Gastrocnemius medialis (tissue), 4 donors: ENCODE results near the gene XPA.

Source experiments
- CTCF ChIP-seq, 5 experiments: fragments of 450-650 bp in 3 of 5; fragments of 200-600 bp in 2 of 5; sonication (generic) in 2 of 5; IDR thresholded peaks in 4 of 5; conservative IDR thresholded peaks in 1 of 5; 1 replicate in 4 of 5; 2 replicates in 1 of 5; pipeline ENCODE4 v1.5.1; 2016 to 2019; ENCODE audit warnings: antibody characterized with exemption in 5 of 5, mild to moderate bottlenecking in 3 of 5, moderate library complexity in 3 of 5
- POLR2A ChIP-seq, 2 donors: fragments of 450-650 bp; IDR thresholded peaks; one replicate each; pipeline ENCODE4 v1.6.1; 2017; ENCODE audit warnings: antibody characterized with exemption in 2 of 2, mild to moderate bottlenecking in 2 of 2, moderate library complexity in 2 of 2

- TF ChIP-seq CTCF (IDR thresholded peaks at IDR 0.05 in 4 of 5, conservative IDR thresholded peaks at IDR 0.05 in 1 of 5) (no peak), POLR2A (IDR thresholded peaks at IDR 0.05) (no peak)
Observed at GRCh38 chr9:97651646-97652045, 45.5 kb downstream of the XPA start.
